ENCODE results near the gene ZNF398. TPM values are rescaled to one million over a fixed set of nuclear protein-coding genes. Genes with fewer than 3 reads are reported as not detected.
"Not testable (repeated sequence)": the region's sequence is repeated elsewhere in the genome, so short reads cannot be mapped to it uniquely, and the experiment has no call there.

The ZNF398 gene
- total RNA-seq, 2 experiments from 2014 or later: 11.8 to 13.3 TPM

GRCh38 chr7:149223176-149223575 lies 75.9 kb downstream of the ZNF398 start:
- CTCF ChIA-PET: no interaction called here
- Mint-ChIP-seq H3K4me3 (no peak overlapping the region), H3K9me3 (ENCODE audit: insufficient read depth) (no peaks in the 10 kb centered on the region), H3K4me1 (ENCODE audit: low read depth) (no peaks in the 10 kb centered on the region), H3K36me3 (ENCODE audit: low read depth) (peaks cover 38% of the 10 kb centered on the region), H3K27me3 (ENCODE audit: low read depth) (no peaks in the 10 kb centered on the region), H3K27ac (no peak overlapping the region)
- DNase-seq (no peak), ATAC-seq (no peak)
- POLR2A ChIA-PET: no interaction called here

- CTCF ChIA-PET: no interaction called here
- no peak overlapping the region for H3K27ac Mint-ChIP-seq
- H3K4me1 Mint-ChIP-seq (ENCODE audit: low read depth): no peaks in the 10 kb centered on the region
- no peak for DNase-seq
- POLR2A ChIA-PET: no interaction called here
- H3K36me3 Mint-ChIP-seq (ENCODE audit: low read depth): peaks cover 38% of the 10 kb centered on the region
- H3K4me3 Mint-ChIP-seq: no peak overlapping the region
- H3K27me3 Mint-ChIP-seq (ENCODE audit: low read depth): no peaks in the 10 kb centered on the region
- peak; percentile 14 for ATAC-seq
- H3K9me3 Mint-ChIP-seq (ENCODE audit: insufficient read depth): no peaks in the 10 kb centered on the region
Measured at GRCh38 chr7:149223761-149224160, 76.5 kb downstream of the ZNF398 start.

GRCh38 chr7:149224352-149224751 lies 77.1 kb downstream of the ZNF398 start:
- ChIA-PET POLR2A (no interaction called here), CTCF (no interaction called here)
- no peak for DNase-seq
- Mint-ChIP-seq H3K27ac (no peak overlapping the region), H3K4me1 (ENCODE audit: low read depth) (no peaks in the 10 kb centered on the region), H3K4me3 (no peak overlapping the region), H3K36me3 (ENCODE audit: low read depth) (peaks cover 35% of the 10 kb centered on the region), H3K9me3 (ENCODE audit: insufficient read depth) (no peaks in the 10 kb centered on the region), H3K27me3 (ENCODE audit: low read depth) (no peaks in the 10 kb centered on the region)
- ATAC-seq: no peak

GRCh38 chr7:149225106-149225505 lies 77.9 kb downstream of the ZNF398 start:
- no peaks in the 10 kb centered on the region for H3K9me3 Mint-ChIP-seq (ENCODE audit: insufficient read depth)
- ATAC-seq (no peak), DNase-seq (no peak)
- no peaks in the 10 kb centered on the region for H3K27me3 Mint-ChIP-seq (ENCODE audit: low read depth)
- ChIA-PET CTCF (no interaction called here), POLR2A (no interaction called here)
- peaks cover 30% of the 10 kb centered on the region for H3K36me3 Mint-ChIP-seq (ENCODE audit: low read depth)
- H3K4me3 Mint-ChIP-seq: no peak overlapping the region
- H3K4me1 Mint-ChIP-seq (ENCODE audit: low read depth): no peaks in the 10 kb centered on the region
- H3K27ac Mint-ChIP-seq: no peak overlapping the region

- Mint-ChIP-seq H3K4me3 (no peak overlapping the region), H3K36me3 (ENCODE audit: low read depth) (peaks cover 28% of the 10 kb centered on the region), H3K9me3 (ENCODE audit: insufficient read depth) (no peaks in the 10 kb centered on the region), H3K4me1 (ENCODE audit: low read depth) (no peaks in the 10 kb centered on the region), H3K27me3 (ENCODE audit: low read depth) (no peaks in the 10 kb centered on the region), H3K27ac (no peak overlapping the region)
- POLR2A ChIA-PET: no interaction called here
- CTCF ChIA-PET: no interaction called here
- ATAC-seq (no peak), DNase-seq (no peak)
Measured at GRCh38 chr7:149225656-149226055, 78.4 kb downstream of the ZNF398 start.

- H3K9me3 Mint-ChIP-seq (ENCODE audit: insufficient read depth); H3K27ac Mint-ChIP-seq; H3K4me3 Mint-ChIP-seq; H3K4me1 Mint-ChIP-seq (ENCODE audit: low read depth); ATAC-seq; H3K27me3 Mint-ChIP-seq (ENCODE audit: low read depth); CTCF ChIA-PET; DNase-seq; POLR2A ChIA-PET: not testable (repeated sequence)
- H3K36me3 Mint-ChIP-seq (ENCODE audit: low read depth): peaks cover 23% of the 10 kb centered on the region
Measured at GRCh38 chr7:149226366-149226765, 79.1 kb downstream of the ZNF398 start.

- ATAC-seq (no peak), DNase-seq (no peak)
- Mint-ChIP-seq H3K27me3 (ENCODE audit: low read depth) (no peaks in the 10 kb centered on the region), H3K36me3 (ENCODE audit: low read depth) (peaks cover 18% of the 10 kb centered on the region), H3K27ac (no peak overlapping the region), H3K9me3 (ENCODE audit: insufficient read depth) (no peaks in the 10 kb centered on the region), H3K4me3 (no peak overlapping the region), H3K4me1 (ENCODE audit: low read depth) (no peaks in the 10 kb centered on the region)
- ChIA-PET CTCF (no interaction called here), POLR2A (no interaction called here)
Measured at GRCh38 chr7:149226840-149227494, 79.7 kb downstream of the ZNF398 start.

- H3K4me1 Mint-ChIP-seq (ENCODE audit: low read depth): no peaks in the 10 kb centered on the region
- H3K9me3 Mint-ChIP-seq (ENCODE audit: insufficient read depth): no peaks in the 10 kb centered on the region
- H3K4me3 Mint-ChIP-seq: no peak overlapping the region
- ChIA-PET CTCF (interaction anchor here (0.6 to 1.0 kb wide), 2 partner anchors 34 to 149 kb away, joined by 3 to 4 read pairs; partner anchors contain the start of gene ZNF282), POLR2A (interaction anchor here (1.0 kb wide), 1 partner anchor 34 kb away, joined by 3 read pairs; the partner anchor contains the start of gene ZNF282)
- DNase-seq: no peak
- no peak overlapping the region for H3K27ac Mint-ChIP-seq
- no peaks in the 10 kb centered on the region for H3K27me3 Mint-ChIP-seq (ENCODE audit: low read depth)
- peaks cover 11% of the 10 kb centered on the region for H3K36me3 Mint-ChIP-seq (ENCODE audit: low read depth)
- ATAC-seq: no peak
Measured at GRCh38 chr7:149228831-149229471, 81.7 kb downstream of the ZNF398 start.

- Mint-ChIP-seq H3K9me3 (ENCODE audit: insufficient read depth) (no peaks in the 10 kb centered on the region), H3K27me3 (ENCODE audit: low read depth) (no peaks in the 10 kb centered on the region), H3K36me3 (ENCODE audit: low read depth) (peaks cover 11% of the 10 kb centered on the region), H3K27ac (no peak overlapping the region), H3K4me3 (no peak overlapping the region), H3K4me1 (ENCODE audit: low read depth) (no peaks in the 10 kb centered on the region)
- DNase-seq (no peak), ATAC-seq (no peak)
- POLR2A ChIA-PET: interaction anchor here (1.0 kb wide), 1 partner anchor 34 kb away, joined by 3 read pairs; the partner anchor contains the start of gene ZNF282
- CTCF ChIA-PET: no interaction called here
Measured at GRCh38 chr7:149229526-149229925, 82.3 kb downstream of the ZNF398 start.

GRCh38 chr7:149232362-149232761 lies 85.1 kb downstream of the ZNF398 start:
- no peak overlapping the region for H3K4me3 Mint-ChIP-seq
- no peak for DNase-seq
- H3K4me1 Mint-ChIP-seq (ENCODE audit: low read depth): no peaks in the 10 kb centered on the region
- H3K27me3 Mint-ChIP-seq (ENCODE audit: low read depth): no peaks in the 10 kb centered on the region
- ChIA-PET POLR2A (no interaction called here), CTCF (no interaction called here)
- H3K36me3 Mint-ChIP-seq (ENCODE audit: low read depth): no peaks in the 10 kb centered on the region
- ATAC-seq: no peak
- no peak overlapping the region for H3K27ac Mint-ChIP-seq
- no peaks in the 10 kb centered on the region for H3K9me3 Mint-ChIP-seq (ENCODE audit: insufficient read depth)

Data from activated CD8-positive, alpha-beta T cell treated with anti-CD3 and anti-CD28 coated beads, Interleukin-2, amount 10 ng/mL, durations not matched to agents 7 days and 5 days (primary cell).